HUDEP-2 (cell line): ENCODE measurements around the gene EYS.
A peak's percentile ranks its signal among the peaks of the same experiment; 100 is the strongest.
"Not testable (repeated sequence)": the region's sequence is repeated elsewhere in the genome, so short reads cannot be mapped to it uniquely, and the experiment has no call there.

Experiments used
- DNase-seq, 76 experiments: peaks; one replicate each; lab custom pipeline; 2025; ENCODE audit not compliant: unreplicated experiment in 76 of 76; lab: John Stamatoyannopoulos, UW

EYS gene

GRCh38 chr6:65469650-65470049, 237.4 kb downstream of the EYS start:
- DNase-seq: no peak

- DNase-seq: no peak
Observed at GRCh38 chr6:65468307-65468706, 238.7 kb downstream of the EYS start.

GRCh38 chr6:65461121-65461520, 245.9 kb downstream of the EYS start:
- DNase-seq: peak in 8 of 76 experiments; percentile 28 to 78 (median 56)

- DNase-seq: no peak
Observed at GRCh38 chr6:65452333-65452732, 254.7 kb downstream of the EYS start.

GRCh38 chr6:65450451-65450850, 256.6 kb downstream of the EYS start:
- no peak for DNase-seq

- DNase-seq: no peak
Observed at GRCh38 chr6:65449926-65450325, 257.1 kb downstream of the EYS start.

- no peak for DNase-seq
Observed at GRCh38 chr6:65448866-65449265, 258.2 kb downstream of the EYS start.

GRCh38 chr6:65436281-65436680, 270.7 kb downstream of the EYS start:
- DNase-seq: no peak

- no peak for DNase-seq
Observed at GRCh38 chr6:65416621-65417020, 290.4 kb downstream of the EYS start.

- DNase-seq: no peak
Observed at GRCh38 chr6:65410309-65410708, 296.7 kb downstream of the EYS start.

- DNase-seq: no peak
Observed at GRCh38 chr6:65402564-65402963, 304.5 kb downstream of the EYS start.

- no peak for DNase-seq
Observed at GRCh38 chr6:65399355-65400084, 307.5 kb downstream of the EYS start.

GRCh38 chr6:65398851-65399250, 308.2 kb downstream of the EYS start:
- no peak for DNase-seq

- no peak for DNase-seq
Observed at GRCh38 chr6:65350530-65350929, 356.5 kb downstream of the EYS start.

- DNase-seq: not testable (repeated sequence)
Observed at GRCh38 chr6:65302655-65303054, 404.4 kb downstream of the EYS start.

- no peak for DNase-seq
Observed at GRCh38 chr6:65299236-65299635, 407.8 kb downstream of the EYS start.

- no peak for DNase-seq
Observed at GRCh38 chr6:65295812-65296211, 411.2 kb downstream of the EYS start.

GRCh38 chr6:65289491-65289890, 417.5 kb downstream of the EYS start:
- DNase-seq: no peak

GRCh38 chr6:65285275-65285674, 421.8 kb downstream of the EYS start:
- no peak for DNase-seq

- no peak for DNase-seq
Observed at GRCh38 chr6:65280060-65280459, 427.0 kb downstream of the EYS start.

- no peak for DNase-seq
Observed at GRCh38 chr6:65262241-65262640, 444.8 kb downstream of the EYS start.

- DNase-seq: no peak
Observed at GRCh38 chr6:65259982-65260381, 447.0 kb downstream of the EYS start.

- no peak for DNase-seq
Observed at GRCh38 chr6:65259059-65259458, 448.0 kb downstream of the EYS start.
